Common myeloid progenitor, CD34-positive (primary cell): ENCODE measurements around the gene NKD2.

Experiments used
- CTCF ChIA-PET: fragments of 350-600 bp; sonication (Branson Sonifier 250); formaldehyde crosslinking; loops from one replicate; lab custom pipeline; 2021; ENCODE audit warnings: antibody characterized with exemption; lab: Charles Lee
- POLR2A ChIA-PET: fragments of 350-600 bp; sonication (Branson Sonifier 250); formaldehyde crosslinking; loops from one replicate; lab custom pipeline; 2021; ENCODE audit warnings: antibody characterized with exemption; lab: Charles Lee
- DNase-seq, 3 donors: peaks; one replicate each; pipeline versions ENCODE4 v3.0.0 to v3.0.0-alpha.2; 2013
- H3K27ac ChIP-seq, 2 experiments: 1 replicate in 1 of 2; 2 replicates in 1 of 2; pipeline ENCODE4 v1.7.0; 2013; ENCODE audit warnings: inconsistent platforms in 2 of 2, low read length in 2 of 2, mild to moderate bottlenecking in 2 of 2, low read depth in 1 of 2, moderate library complexity in 1 of 2; ENCODE audit not compliant: severe bottlenecking in 2 of 2, insufficient read depth in 1 of 2, poor library complexity in 1 of 2
- H3K27me3 ChIP-seq, 5 experiments: replicated peaks in 2 of 5; 1 replicate in 3 of 5; 2 replicates in 2 of 5; pipeline versions ENCODE4 v1.6.1 to v1.7.0; 2013; ENCODE audit warnings: low read length in 4 of 5, mild to moderate bottlenecking in 2 of 5, moderate library complexity in 2 of 5, inconsistent platforms in 1 of 5; ENCODE audit not compliant: insufficient read depth in 5 of 5, control insufficient read depth in 4 of 5
- H3K36me3 ChIP-seq, 4 experiments: 1 replicate in 2 of 4; 2 replicates in 2 of 4; pipeline versions ENCODE4 v1.6.1 to v1.7.0; 2013; ENCODE audit warnings: low read length in 3 of 4, control low read depth in 1 of 4, mild to moderate bottlenecking in 1 of 4; ENCODE audit not compliant: control insufficient read depth in 4 of 4, insufficient read depth in 4 of 4
- H3K4me1 ChIP-seq, 4 experiments: 1 replicate in 3 of 4; 2 replicates in 1 of 4; pipeline versions ENCODE4 v1.6.1 to v1.7.1; 2013; ENCODE audit warnings: low read length in 3 of 4, mild to moderate bottlenecking in 3 of 4, control low read depth in 1 of 4, inconsistent platforms in 1 of 4, moderate library complexity in 1 of 4; ENCODE audit not compliant: control insufficient read depth in 4 of 4, insufficient read depth in 4 of 4; ENCODE audit errors: control extremely low read depth in 1 of 4
- H3K4me3 ChIP-seq, 7 experiments: 1 replicate in 4 of 7; 2 replicates in 3 of 7; pipeline versions ENCODE4 v1.5.1 to v1.7.0; 2013; ENCODE audit warnings: mild to moderate bottlenecking in 7 of 7, low read length in 6 of 7, moderate library complexity in 6 of 7, inconsistent platforms in 2 of 7, low read depth in 2 of 7, control low read depth in 1 of 7; ENCODE audit not compliant: insufficient read depth in 4 of 7, control insufficient read depth in 1 of 7; ENCODE audit errors: extremely low read depth in 1 of 7
- H3K9me3 ChIP-seq, 5 experiments: 1 replicate in 4 of 5; 2 replicates in 1 of 5; pipeline versions ENCODE4 v1.6.1 to v1.7.1; 2013; ENCODE audit warnings: low read length in 4 of 5, mild to moderate bottlenecking in 2 of 5, inconsistent platforms in 1 of 5, low read depth in 1 of 5, moderate library complexity in 1 of 5; ENCODE audit not compliant: control insufficient read depth in 4 of 5, insufficient read depth in 2 of 5; ENCODE audit errors: control extremely low read depth in 1 of 5
- WGBS: methylation state at CpG from one replicate; pipeline ENCODE4 v1.1.5; 2013; ENCODE audit not compliant: insufficient coverage; 5-methylcytosine and 5-hydroxymethylcytosine counted together

Gene NKD2

GRCh38 chr5:1074226-1074625, 65.6 kb downstream of the NKD2 start:
- Histone ChIP-seq H3K9me3 (no peaks in the 10 kb centered on the region), H3K4me3 (no peak overlapping the region), H3K27me3 (no peaks in the 10 kb centered on the region), H3K36me3 (peaks cover 0 to 66% (median 41%) of the 10 kb centered on the region in 4 experiments), H3K27ac (no peak overlapping the region), H3K4me1 (no peaks in the 10 kb centered on the region)
- POLR2A ChIA-PET = no interaction called here
- CTCF ChIA-PET = no interaction called here
- WGBS = 100% methylated on average over 11 of the region's 18 CpGs
- no peak for DNase-seq

GRCh38 chr5:1074816-1075554, 66.4 kb downstream of the NKD2 start:
- H3K4me3 ChIP-seq = no peak overlapping the region
- H3K36me3 ChIP-seq = peaks cover 0 to 67% (median 42%) of the 10 kb centered on the region in 4 experiments
- no peaks in the 10 kb centered on the region for H3K27me3 ChIP-seq
- POLR2A ChIA-PET = no interaction called here
- no peaks in the 10 kb centered on the region for H3K4me1 ChIP-seq
- WGBS = 96% methylated on average over 39 of the region's 40 CpGs
- CTCF ChIA-PET = no interaction called here
- no peaks in the 10 kb centered on the region for H3K9me3 ChIP-seq
- peak in 2 of 3 donors; percentile 4 for DNase-seq
- no peak overlapping the region for H3K27ac ChIP-seq

GRCh38 chr5:1075555-1075881, 66.9 kb downstream of the NKD2 start:
- H3K36me3 ChIP-seq = peaks cover 0 to 72% (median 43%) of the 10 kb centered on the region in 4 experiments
- WGBS = 95% methylated on average over 10 of the region's 10 CpGs
- no peaks in the 10 kb centered on the region for H3K4me1 ChIP-seq
- POLR2A ChIA-PET = no interaction called here
- H3K27ac ChIP-seq = no peak overlapping the region
- DNase-seq = no peak
- H3K9me3 ChIP-seq = no peaks in the 10 kb centered on the region
- H3K4me3 ChIP-seq = no peak overlapping the region
- H3K27me3 ChIP-seq = no peaks in the 10 kb centered on the region
- CTCF ChIA-PET = no interaction called here

GRCh38 chr5:1075931-1076330, 67.3 kb downstream of the NKD2 start:
- CTCF ChIA-PET = no interaction called here
- POLR2A ChIA-PET = no interaction called here
- H3K27ac ChIP-seq = no peak overlapping the region

GRCh38 chr5:1076406-1076805, 67.8 kb downstream of the NKD2 start:
- POLR2A ChIA-PET = no interaction called here

More at GRCh38 chr5:1075931-1076330, 67.3 kb downstream of the NKD2 start:
- no peaks in the 10 kb centered on the region for H3K9me3 ChIP-seq
- DNase-seq = no peak
- WGBS = 98% methylated on average over 17 of the region's 17 CpGs
- no peaks in the 10 kb centered on the region for H3K4me1 ChIP-seq
- no peaks in the 10 kb centered on the region for H3K27me3 ChIP-seq
- H3K4me3 ChIP-seq = no peak overlapping the region
- peaks cover 0 to 74% (median 45%) of the 10 kb centered on the region in 4 experiments for H3K36me3 ChIP-seq

GRCh38 chr5:1077026-1077425, 68.4 kb downstream of the NKD2 start:
- WGBS = 93% methylated on average over 11 of the region's 19 CpGs
- Histone ChIP-seq H3K4me3 (no peak overlapping the region), H3K36me3 (peaks cover 0 to 83% (median 52%) of the 10 kb centered on the region in 4 experiments), H3K4me1 (no peaks in the 10 kb centered on the region), H3K27me3 (no peaks in the 10 kb centered on the region), H3K9me3 (no peaks in the 10 kb centered on the region), H3K27ac (no peak overlapping the region)
- DNase-seq = no peak
- ChIA-PET POLR2A (no interaction called here), CTCF (no interaction called here)

More at GRCh38 chr5:1076406-1076805, 67.8 kb downstream of the NKD2 start:
- WGBS = 96% methylated on average over 15 of the region's 17 CpGs
- Histone ChIP-seq H3K36me3 (peaks cover 0 to 79% (median 49%) of the 10 kb centered on the region in 4 experiments), H3K4me3 (no peak overlapping the region), H3K4me1 (no peaks in the 10 kb centered on the region), H3K27ac (no peak overlapping the region), H3K27me3 (no peaks in the 10 kb centered on the region), H3K9me3 (no peaks in the 10 kb centered on the region)
- DNase-seq = no peak
- CTCF ChIA-PET = no interaction called here

- Histone ChIP-seq H3K36me3 (peaks cover 0 to 83% (median 52%) of the 10 kb centered on the region in 4 experiments), H3K27me3 (no peaks in the 10 kb centered on the region), H3K4me1 (no peaks in the 10 kb centered on the region), H3K9me3 (no peaks in the 10 kb centered on the region), H3K4me3 (no peak overlapping the region), H3K27ac (no peak overlapping the region)
- CTCF ChIA-PET = no interaction called here
- POLR2A ChIA-PET = no interaction called here
- 97% methylated on average over 22 of the region's 27 CpGs for WGBS
- no peak for DNase-seq
Observed at GRCh38 chr5:1077491-1078020, 69.0 kb downstream of the NKD2 start.
